Measurements from ENCODE around the gene GAGE2A.
"Not testable (repeated sequence)": the region's sequence is repeated elsewhere in the genome, so short reads cannot be mapped to it uniquely, and the experiment has no call there.

Gene GAGE2A, protein sequence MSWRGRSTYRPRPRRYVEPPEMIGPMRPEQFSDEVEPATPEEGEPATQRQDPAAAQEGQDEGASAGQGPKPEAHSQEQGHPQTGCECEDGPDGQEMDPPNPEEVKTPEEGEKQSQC

DNA sequence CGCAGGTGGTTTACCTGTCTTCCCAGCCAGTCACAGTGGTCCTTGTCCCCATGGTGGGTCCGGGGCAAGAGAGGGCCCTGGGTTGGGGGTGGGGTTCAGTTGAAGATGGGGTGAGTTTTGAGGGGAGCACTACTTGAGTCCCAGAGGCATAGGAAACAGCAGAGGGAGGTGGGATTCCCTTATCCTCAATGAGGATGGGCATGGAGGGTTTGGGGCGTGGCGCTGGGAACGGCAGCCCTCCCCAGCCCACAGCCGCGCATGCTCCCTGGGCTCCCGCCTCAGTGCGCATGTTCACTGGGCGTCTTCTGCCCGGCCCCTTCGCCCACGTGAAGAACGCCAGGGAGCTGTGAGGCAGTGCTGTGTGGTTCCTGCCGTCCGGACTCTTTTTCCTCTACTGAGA is at the start of gene GAGE2A:
Gene GAGE2A, plus strand, starts transcription at position 301 of the 400 bp plus-strand sequence. CDS start 1,155 bp downstream, outside the sequence.
- not testable (repeated sequence) for DNase-seq (ENCODE audit: low read depth, low spot score)

DNA sequence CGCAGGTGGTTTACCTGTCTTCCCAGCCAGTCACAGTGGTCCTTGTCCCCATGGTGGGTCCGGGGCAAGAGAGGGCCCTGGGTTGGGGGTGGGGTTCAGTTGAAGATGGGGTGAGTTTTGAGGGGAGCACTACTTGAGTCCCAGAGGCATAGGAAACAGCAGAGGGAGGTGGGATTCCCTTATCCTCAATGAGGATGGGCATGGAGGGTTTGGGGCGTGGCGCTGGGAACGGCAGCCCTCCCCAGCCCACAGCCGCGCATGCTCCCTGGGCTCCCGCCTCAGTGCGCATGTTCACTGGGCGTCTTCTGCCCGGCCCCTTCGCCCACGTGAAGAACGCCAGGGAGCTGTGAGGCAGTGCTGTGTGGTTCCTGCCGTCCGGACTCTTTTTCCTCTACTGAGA is 47.9 kb upstream of the GAGE2A start, which contains the start of gene GAGE12D:
Gene GAGE12D, plus strand, starts transcription at position 301 of the 400 bp plus-strand sequence. CDS start 1,155 bp downstream, outside the sequence.
- not testable (repeated sequence) for DNase-seq (ENCODE audit: low read depth, low spot score)

DNA sequence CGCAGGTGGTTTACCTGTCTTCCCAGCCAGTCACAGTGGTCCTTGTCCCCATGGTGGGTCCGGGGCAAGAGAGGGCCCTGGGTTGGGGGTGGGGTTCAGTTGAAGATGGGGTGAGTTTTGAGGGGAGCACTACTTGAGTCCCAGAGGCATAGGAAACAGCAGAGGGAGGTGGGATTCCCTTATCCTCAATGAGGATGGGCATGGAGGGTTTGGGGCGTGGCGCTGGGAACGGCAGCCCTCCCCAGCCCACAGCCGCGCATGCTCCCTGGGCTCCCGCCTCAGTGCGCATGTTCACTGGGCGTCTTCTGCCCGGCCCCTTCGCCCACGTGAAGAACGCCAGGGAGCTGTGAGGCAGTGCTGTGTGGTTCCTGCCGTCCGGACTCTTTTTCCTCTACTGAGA is 38.3 kb upstream of the GAGE2A start, which contains the start of gene GAGE12E:
Gene GAGE12E, plus strand, starts transcription at position 301 of the 400 bp plus-strand sequence. CDS start 1,155 bp downstream, outside the sequence.
- DNase-seq (ENCODE audit: low read depth, low spot score), result not testable (repeated sequence)

DNA sequence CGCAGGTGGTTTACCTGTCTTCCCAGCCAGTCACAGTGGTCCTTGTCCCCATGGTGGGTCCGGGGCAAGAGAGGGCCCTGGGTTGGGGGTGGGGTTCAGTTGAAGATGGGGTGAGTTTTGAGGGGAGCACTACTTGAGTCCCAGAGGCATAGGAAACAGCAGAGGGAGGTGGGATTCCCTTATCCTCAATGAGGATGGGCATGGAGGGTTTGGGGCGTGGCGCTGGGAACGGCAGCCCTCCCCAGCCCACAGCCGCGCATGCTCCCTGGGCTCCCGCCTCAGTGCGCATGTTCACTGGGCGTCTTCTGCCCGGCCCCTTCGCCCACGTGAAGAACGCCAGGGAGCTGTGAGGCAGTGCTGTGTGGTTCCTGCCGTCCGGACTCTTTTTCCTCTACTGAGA is 28.8 kb upstream of the GAGE2A start, which contains the start of gene GAGE12F:
Gene GAGE12F, plus strand, starts transcription at position 301 of the 400 bp plus-strand sequence. CDS start 1,155 bp downstream, outside the sequence.
- DNase-seq (ENCODE audit: low read depth, low spot score), result not testable (repeated sequence)

DNA sequence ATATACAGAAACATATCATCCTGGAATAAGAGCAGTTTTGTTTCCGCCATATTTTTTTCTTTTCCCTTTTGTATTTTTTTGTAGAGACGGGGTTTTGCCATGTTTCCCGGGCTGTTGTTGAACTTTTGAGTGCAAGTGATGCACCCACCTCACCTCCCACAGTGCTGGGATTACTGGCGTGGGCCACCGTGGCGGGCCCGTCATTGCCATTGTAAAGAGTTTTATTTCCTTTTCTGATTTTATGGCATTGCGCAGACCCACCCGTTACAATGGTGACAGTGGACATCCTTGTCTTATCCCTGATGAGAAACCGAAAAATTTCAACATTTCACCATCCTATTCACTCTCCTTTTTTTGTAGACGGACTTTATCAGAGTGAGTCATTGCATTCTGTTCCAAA is 20.6 kb upstream of the GAGE2A start:
- DNase-seq (ENCODE audit: low read depth, low spot score), result not testable (repeated sequence)

DNA sequence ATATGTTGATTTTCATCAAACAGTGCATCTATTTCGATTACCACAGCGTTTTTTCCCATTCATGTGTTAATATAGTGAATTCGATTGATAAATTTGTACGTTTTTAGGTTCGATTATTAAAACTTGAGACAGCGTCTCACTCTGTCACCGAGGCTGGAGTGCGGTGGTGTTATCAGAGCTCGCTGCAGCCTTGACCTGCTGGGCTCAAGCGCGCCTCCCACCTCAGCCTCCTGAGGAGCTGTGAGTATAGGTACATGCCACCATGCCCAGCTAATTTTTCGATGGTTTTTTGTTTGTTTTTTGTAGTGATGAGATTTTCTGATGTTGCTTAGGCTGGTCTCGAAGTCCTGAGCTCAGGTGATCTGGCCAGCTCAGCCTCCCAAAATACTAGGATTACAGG is 20.1 kb upstream of the GAGE2A start:
- DNase-seq (ENCODE audit: low read depth, low spot score), result not testable (repeated sequence)

DNA sequence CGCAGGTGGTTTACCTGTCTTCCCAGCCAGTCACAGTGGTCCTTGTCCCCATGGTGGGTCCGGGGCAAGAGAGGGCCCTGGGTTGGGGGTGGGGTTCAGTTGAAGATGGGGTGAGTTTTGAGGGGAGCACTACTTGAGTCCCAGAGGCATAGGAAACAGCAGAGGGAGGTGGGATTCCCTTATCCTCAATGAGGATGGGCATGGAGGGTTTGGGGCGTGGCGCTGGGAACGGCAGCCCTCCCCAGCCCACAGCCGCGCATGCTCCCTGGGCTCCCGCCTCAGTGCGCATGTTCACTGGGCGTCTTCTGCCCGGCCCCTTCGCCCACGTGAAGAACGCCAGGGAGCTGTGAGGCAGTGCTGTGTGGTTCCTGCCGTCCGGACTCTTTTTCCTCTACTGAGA is 19.2 kb upstream of the GAGE2A start, which contains the start of gene GAGE12G:
Gene GAGE12G, plus strand, starts transcription at position 301 of the 400 bp plus-strand sequence. CDS start 1,155 bp downstream, outside the sequence.
- DNase-seq (ENCODE audit: low read depth, low spot score), result not testable (repeated sequence)

DNA sequence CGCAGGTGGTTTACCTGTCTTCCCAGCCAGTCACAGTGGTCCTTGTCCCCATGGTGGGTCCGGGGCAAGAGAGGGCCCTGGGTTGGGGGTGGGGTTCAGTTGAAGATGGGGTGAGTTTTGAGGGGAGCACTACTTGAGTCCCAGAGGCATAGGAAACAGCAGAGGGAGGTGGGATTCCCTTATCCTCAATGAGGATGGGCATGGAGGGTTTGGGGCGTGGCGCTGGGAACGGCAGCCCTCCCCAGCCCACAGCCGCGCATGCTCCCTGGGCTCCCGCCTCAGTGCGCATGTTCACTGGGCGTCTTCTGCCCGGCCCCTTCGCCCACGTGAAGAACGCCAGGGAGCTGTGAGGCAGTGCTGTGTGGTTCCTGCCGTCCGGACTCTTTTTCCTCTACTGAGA is 9.6 kb upstream of the GAGE2A start, which contains the start of gene GAGE12H:
Gene GAGE12H, plus strand, starts transcription at position 301 of the 400 bp plus-strand sequence. CDS start 1,155 bp downstream, outside the sequence.
- DNase-seq (ENCODE audit: low read depth, low spot score), result not testable (repeated sequence)

DNA sequence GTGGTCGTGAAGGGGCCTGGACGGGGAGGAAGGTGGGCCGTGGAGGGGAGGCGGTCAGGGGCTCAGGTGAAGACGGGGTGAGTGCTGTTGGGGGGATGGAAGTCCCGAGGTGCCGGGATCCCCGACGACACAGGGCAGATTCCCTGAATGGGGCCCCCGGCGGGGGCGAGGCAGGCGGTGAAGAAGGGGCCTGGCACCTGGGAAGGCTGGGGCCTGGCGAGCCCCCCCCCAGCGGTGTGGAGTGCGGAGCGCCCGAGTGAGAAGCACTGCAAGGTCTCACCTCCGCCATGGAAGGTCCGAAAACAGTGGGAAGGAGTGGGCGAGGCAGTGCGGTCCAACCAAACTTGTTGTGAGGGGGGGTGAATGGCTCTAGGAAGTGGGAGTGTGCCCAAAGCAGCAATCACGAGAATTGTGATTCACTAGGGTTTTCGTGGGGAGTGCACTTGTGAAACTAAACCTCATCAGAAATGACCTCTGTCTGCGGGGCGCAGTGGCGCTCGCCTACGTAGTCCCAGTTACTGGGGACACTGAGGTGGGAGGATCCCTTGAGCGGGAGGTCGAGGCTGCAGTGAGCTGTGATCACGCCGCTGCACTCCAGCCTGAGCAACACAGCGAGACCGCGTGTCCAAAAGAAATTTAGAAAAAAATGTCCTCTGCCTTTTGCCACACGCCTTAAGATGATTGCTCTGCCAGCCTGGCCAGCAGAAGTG is 628 bp downstream of the GAGE2A start:
- DNase-seq (ENCODE audit: low read depth, low spot score), result not testable (repeated sequence)

DNA sequence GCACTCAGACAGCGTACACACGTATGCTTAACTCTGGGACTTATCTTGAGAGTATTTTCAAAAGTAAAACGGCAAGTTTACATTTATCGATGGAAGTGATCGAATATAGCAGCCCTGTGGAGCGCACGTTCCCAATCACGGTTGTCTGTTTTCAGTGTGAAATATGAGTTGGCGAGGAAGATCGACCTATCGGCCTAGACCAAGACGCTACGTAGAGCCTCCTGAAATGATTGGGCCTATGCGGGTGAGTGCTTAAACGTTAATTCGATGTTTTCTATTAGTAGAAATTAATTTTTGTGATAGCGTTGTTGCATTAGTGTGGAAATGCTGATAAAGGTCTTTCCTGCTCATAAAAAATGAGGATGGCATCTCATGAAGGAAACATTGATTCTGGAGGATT is 1.2 kb downstream of the GAGE2A start:
- DNase-seq (ENCODE audit: low read depth, low spot score), result not testable (repeated sequence)

DNA sequence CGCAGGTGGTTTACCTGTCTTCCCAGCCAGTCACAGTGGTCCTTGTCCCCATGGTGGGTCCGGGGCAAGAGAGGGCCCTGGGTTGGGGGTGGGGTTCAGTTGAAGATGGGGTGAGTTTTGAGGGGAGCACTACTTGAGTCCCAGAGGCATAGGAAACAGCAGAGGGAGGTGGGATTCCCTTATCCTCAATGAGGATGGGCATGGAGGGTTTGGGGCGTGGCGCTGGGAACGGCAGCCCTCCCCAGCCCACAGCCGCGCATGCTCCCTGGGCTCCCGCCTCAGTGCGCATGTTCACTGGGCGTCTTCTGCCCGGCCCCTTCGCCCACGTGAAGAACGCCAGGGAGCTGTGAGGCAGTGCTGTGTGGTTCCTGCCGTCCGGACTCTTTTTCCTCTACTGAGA is 9.4 kb downstream of the GAGE2A start, which contains the start of gene GAGE1:
Gene GAGE1, plus strand, starts transcription at position 301 of the 400 bp plus-strand sequence. CDS start 1,155 bp downstream, outside the sequence.
- DNase-seq (ENCODE audit: low read depth, low spot score), result not testable (repeated sequence)

DNA sequence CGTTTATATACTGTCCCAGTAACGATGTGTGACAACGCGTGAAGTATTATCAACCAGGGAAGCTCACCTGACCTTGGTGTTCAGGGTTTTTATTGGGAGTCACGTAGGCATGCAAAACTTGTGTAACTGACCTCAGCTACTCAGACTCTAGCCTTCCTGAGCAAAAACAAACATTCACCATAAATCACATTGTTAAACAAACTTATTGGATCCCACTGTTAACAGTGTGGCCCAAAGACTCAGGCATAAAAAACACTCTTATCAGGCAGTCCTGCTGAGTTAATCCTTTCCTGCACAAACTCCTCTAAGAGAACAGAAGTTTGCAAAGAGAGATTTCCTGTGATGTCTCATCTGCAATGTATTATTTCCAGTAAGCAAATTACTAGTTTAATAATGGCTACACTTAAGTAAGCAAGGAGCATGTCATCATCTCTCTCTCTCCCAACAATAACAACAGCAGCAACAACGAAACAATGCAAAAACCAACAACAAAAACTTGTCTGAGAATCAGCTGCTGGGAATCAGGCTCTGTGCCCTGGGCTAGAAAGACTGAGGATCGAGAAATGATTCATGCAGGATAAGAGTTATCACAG is 21.5 kb downstream of the GAGE2A start:
- no peak for DNase-seq (ENCODE audit: low read depth, low spot score)

DNA sequence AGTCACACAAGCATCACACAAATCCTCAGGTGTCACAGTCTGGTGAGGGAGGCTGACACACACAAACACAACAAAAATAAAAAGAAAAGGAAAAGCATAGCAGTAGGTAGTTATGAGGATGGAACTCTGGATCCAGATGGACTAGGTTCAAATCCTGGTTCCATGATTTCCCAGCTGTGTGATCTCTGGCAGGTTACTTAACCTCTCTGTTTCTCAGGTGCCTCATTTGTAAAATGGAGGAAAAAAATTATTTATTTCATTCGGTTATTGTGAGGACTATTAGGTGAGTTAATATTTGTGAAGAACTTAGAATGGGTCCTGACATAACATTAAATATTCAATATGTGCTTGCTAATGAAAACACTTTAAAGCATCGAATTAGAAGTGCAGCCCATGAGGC is 29.3 kb downstream of the GAGE2A start:
- no peak for DNase-seq (ENCODE audit: low read depth, low spot score)

DNA sequence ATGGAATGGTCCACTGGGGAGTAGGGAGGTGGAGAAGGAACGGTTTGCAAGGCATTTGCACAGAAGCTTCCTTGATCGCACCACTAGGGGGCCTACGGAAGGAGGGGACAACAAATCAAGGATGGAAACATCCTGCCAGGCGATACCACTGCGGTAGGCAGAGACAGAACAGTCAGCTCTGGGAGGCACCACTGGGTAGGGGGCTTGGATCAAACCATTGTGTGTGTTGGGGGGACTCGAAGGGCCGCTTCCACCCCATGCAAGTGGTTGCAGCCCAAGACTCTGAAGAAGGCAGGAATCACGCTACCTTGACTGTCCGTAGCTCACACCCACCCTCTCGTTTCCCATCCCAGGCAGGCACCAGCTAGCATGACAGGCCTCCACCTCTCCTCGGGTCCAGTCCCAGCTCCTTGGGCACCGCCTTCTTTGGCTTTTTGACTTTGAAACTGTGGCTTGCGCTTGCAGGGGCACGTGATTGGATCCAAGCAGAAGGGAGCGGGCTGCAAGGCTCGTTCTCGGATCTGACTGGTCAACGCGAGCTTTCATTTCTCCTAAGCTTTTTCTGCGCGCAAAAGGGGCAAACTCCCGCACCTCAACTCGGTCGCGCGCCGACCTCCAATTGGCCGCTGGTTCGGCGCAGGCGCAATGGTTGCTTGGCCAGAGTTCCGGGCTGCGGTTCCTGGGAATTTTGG is 37.9 kb downstream of the GAGE2A start:
- DNase-seq (ENCODE audit: low read depth, low spot score), result no peak

DNA sequence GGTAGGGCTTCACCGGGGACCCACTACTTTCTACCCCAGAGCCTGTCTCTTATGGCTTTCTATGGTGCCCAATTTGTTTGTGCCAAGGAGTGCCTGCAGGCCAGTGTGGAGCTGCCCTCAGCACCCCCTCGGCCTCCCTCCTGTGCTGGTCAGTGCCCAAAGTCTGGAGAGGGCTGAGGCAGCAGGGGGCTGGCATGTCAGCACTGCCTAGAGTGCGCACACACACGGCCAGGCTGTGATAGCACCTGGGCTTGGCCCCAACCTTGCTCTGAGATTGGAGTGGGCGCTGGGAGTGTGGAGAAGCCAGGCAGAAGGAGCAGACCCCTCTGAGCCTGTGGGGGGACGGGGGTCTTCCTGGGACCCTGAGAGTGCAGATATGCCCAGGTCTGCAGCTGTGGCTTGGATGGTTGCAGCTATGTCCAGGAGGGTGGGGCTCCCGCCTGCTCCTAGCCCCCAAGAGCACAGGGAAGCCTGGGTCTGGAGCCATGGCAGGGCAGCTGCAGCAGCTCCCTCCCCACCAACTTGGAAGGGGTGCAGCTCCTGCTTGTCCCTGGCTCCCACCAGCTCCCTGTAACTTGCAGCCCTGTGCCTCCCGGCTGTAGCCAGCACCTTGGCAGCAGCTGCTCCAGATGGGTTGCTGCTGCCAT is 55.8 kb downstream of the GAGE2A start:
- DNase-seq (ENCODE audit: low read depth, low spot score), result no peak
